K562 (cell line): ENCODE results near the gene FAM90A1. TPM values are rescaled to one million over a fixed set of nuclear protein-coding genes. Genes with fewer than 3 reads are reported as not detected.
"Not testable (repeated sequence)": the region's sequence is repeated elsewhere in the genome, so short reads cannot be mapped to it uniquely, and the experiment has no call there.

Source experiments
- ATAC-seq: fragments of 200-7000 bp; cut with Tn5 transposase; 3 replicates; pipeline ENCODE4 v1.9.1; 2020; ENCODE audit warnings: moderate library complexity
- BruUV-seq: library from RNA; stranded (reverse); fragments of 400-500 nt; replicated peaks from 2 replicates; lab custom pipeline; 2021; lab: Mats Ljungman, UMichigan
- CTCF ChIA-PET: fragments of 300-600 bp; formaldehyde crosslinking; extraction: SDS; loops from one replicate; lab custom pipeline; 2021; ENCODE audit warnings: low intra/inter-chr PET ratio; lab: Yijun Ruan, JAX
- POLR2A ChIA-PET: fragments of 300-600, 350-650 bp; sonication (Branson Sonifier 250); formaldehyde crosslinking; extraction: SDS; loops from one replicate; lab custom pipeline; 2021; ENCODE audit warnings: antibody characterized with exemption, inconsistent platforms; lab: Yijun Ruan, JAX
- DNase-seq, 4 experiments: peaks; one replicate each; pipeline versions ENCODE4 v3.0.0 to v3.0.0-alpha.2; 2011 to 2018; ENCODE audit warnings: low spot score in 3 of 4, mixed read lengths in 3 of 4; ENCODE audit errors: extremely low read depth in 1 of 4
- FAIRE-seq: peaks from 2 replicates; lab custom pipeline; 2011; peaks lifted over from hg19 to GRCh38; lab: Jason Lieb, UNC
- H2AFZ ChIP-seq: 2 replicates; pipeline ENCODE4 v1.6.0; 2011; ENCODE audit warnings: low read depth, low read length, control low read depth, inconsistent platforms
- H3K27ac ChIP-seq: fragments of 200-600 bp; 3 replicates; pipeline ENCODE4 v1.8.0; 2011; ENCODE audit warnings: low read depth, mild to moderate bottlenecking, control low read depth, inconsistent platforms, low read length, moderate library complexity, mixed read lengths; ENCODE audit errors: extremely low read depth
- H3K27me3 ChIP-seq, 2 experiments: fragments of 300-600 bp in 1 of 2; 2 replicates in 1 of 2; 3 replicates in 1 of 2; pipeline versions ENCODE4 v1.6.0 to v1.8.0; 2011; ENCODE audit warnings: inconsistent platforms in 2 of 2, low read length in 2 of 2, mild to moderate bottlenecking in 1 of 2, mixed read lengths in 1 of 2, moderate library complexity in 1 of 2; ENCODE audit not compliant: control insufficient read depth in 2 of 2, insufficient read depth in 2 of 2
- H3K36me3 ChIP-seq: fragments of 300-600 bp; 3 replicates; pipeline ENCODE4 v1.8.0; 2011; ENCODE audit warnings: mild to moderate bottlenecking, low read length, inconsistent platforms; ENCODE audit not compliant: control insufficient read depth, insufficient read depth
- H3K4me1 ChIP-seq, 2 experiments: fragments of 200-600 bp in 1 of 2; replicated peaks in 1 of 2; 2 replicates in 1 of 2; 3 replicates in 1 of 2; pipeline versions ENCODE4 v1.5.1 to v1.8.0; 2011; ENCODE audit warnings: inconsistent platforms in 2 of 2, low read length in 2 of 2, mild to moderate bottlenecking in 1 of 2, mixed read lengths in 1 of 2, moderate library complexity in 1 of 2; ENCODE audit not compliant: control insufficient read depth in 2 of 2, insufficient read depth in 2 of 2
- H3K4me2 ChIP-seq: 2 replicates; pipeline ENCODE4 v1.6.1; 2011; ENCODE audit warnings: low read length, control low read depth, inconsistent platforms, mixed read lengths; ENCODE audit not compliant: insufficient read depth
- H3K4me3 ChIP-seq: fragments of 200-600 bp; sonication (generic), shearing (Covaris generic); 2 replicates; pipeline ENCODE4 v1.5.1; 2016; ENCODE audit warnings: control low read depth, inconsistent platforms
- H3K79me2 ChIP-seq: fragments of 200-600 bp; 3 replicates; pipeline ENCODE4 v1.8.0; 2011; ENCODE audit warnings: low read length, inconsistent platforms; ENCODE audit not compliant: control insufficient read depth, insufficient read depth
- H3K9ac ChIP-seq, 2 experiments: 2 replicates each; pipeline versions ENCODE4 v1.6.0 to v1.6.1; 2011; ENCODE audit warnings: low read depth in 2 of 2, low read length in 2 of 2, control low read depth in 1 of 2, inconsistent platforms in 1 of 2, mild to moderate bottlenecking in 1 of 2, mixed read lengths in 1 of 2; ENCODE audit not compliant: insufficient read depth in 1 of 2
- H3K9me1 ChIP-seq: one replicate; pipeline ENCODE4 v1.6.0; 2011; ENCODE audit warnings: inconsistent platforms, mild to moderate bottlenecking, low read length, moderate library complexity; ENCODE audit not compliant: control insufficient read depth, insufficient read depth
- H3K9me3 ChIP-seq: replicated peaks from 2 replicates; pipeline ENCODE4 v1.5.1; 2011; ENCODE audit warnings: low read depth, low read length, inconsistent platforms; ENCODE audit not compliant: control insufficient read depth, insufficient read depth
- H4K20me1 ChIP-seq: replicated peaks from 2 replicates; pipeline ENCODE4 v1.6.1; 2011; ENCODE audit warnings: low read length, inconsistent platforms, mixed read lengths; ENCODE audit not compliant: control insufficient read depth, insufficient read depth
- CTCF ChIP-seq, 3 experiments: IDR thresholded peaks in 2 of 3; conservative IDR thresholded peaks in 1 of 3; 2 replicates each; pipeline ENCODE4 v1.5.1; 2011 to 2012; ENCODE audit warnings: low read length in 3 of 3, mild to moderate bottlenecking in 3 of 3, control low read depth in 2 of 3, improper control_type of control experiment in 1 of 3, inconsistent platforms in 1 of 3, low read depth in 1 of 3, mixed read lengths in 1 of 3, moderate library complexity in 1 of 3; ENCODE audit not compliant: insufficient read depth in 2 of 3
- KLF16 ChIP-seq: IDR thresholded peaks from 2 replicates; pipeline ENCODE4 v1.6.1; 2016; ENCODE audit warnings: antibody characterized with exemption
- NR2C1 ChIP-seq, 2 experiments: fragments of 450-650 bp; IDR thresholded peaks; 2 replicates each; pipeline ENCODE4 v1.6.1; 2017; ENCODE audit warnings: mild to moderate bottlenecking in 2 of 2, antibody characterized with exemption in 1 of 2, inconsistent platforms in 1 of 2, missing compliant biosample characterization in 1 of 2, missing genetic modification characterization in 1 of 2
- SMC3 ChIP-seq: conservative IDR thresholded peaks from 2 replicates; pipeline ENCODE4 v1.6.1; 2011; ENCODE audit warnings: low read depth, low read length, improper control_type of control experiment; ENCODE audit not compliant: insufficient read depth
- WGBS: fragments of 100-300 bp; shearing (Covaris generic); methylation state at CpG from one replicate; pipeline ENCODE4 v1.1.6; 2016; ENCODE audit warnings: low coverage, mixed read lengths; ENCODE audit not compliant: insufficient coverage; ENCODE audit errors: missing lambda C conversion rate; 5-methylcytosine and 5-hydroxymethylcytosine counted together
- in situ Hi-C: fragments of 300-500 bp; cut with MboI; formaldehyde crosslinking; loops from 4 replicates; pipeline ENCODE4 v1.15.0; 2018; ENCODE audit warnings: inconsistent platforms, mixed read lengths
- intact Hi-C: fragments of 100-400 bp; cut with micrococcal nuclease; formaldehyde crosslinking; loops from 2 replicates; pipeline ENCODE4 v1.14.2; 2022
- polyA plus RNA-seq, 8 experiments: library from polyadenylated mRNA; depleted of rRNA in 4 of 8; stranded (reverse) in 5 of 8; unstranded in 3 of 8; fragments of >200 nt; fragmentation: Nextera tagmentation in 2 of 8; fragmentation: Illumina TruSeq in 1 of 8; extraction: Ambion mirVana in 2 of 8; extraction: Trizol in 1 of 8; gene quantifications; 2 replicates each; pipeline versions ENCODE4 v1.2.1 to v1.2.3, GENCODE V29; 2011 to 2014; ENCODE audit warnings: inconsistent platforms in 1 of 8, missing spikeins in 1 of 8
- total RNA-seq, 7 experiments: library from RNA; depleted of rRNA in 6 of 7; stranded (reverse); fragments of >200 nt in 6 of 7; fragmentation: Illumina TruSeq in 2 of 7; extraction: Trizol in 2 of 7; gene quantifications; 2 replicates each; pipeline versions ENCODE4 v1.2.1 to v1.2.3, GENCODE V29; 2011 to 2021; ENCODE audit warnings: low replicate concordance in 1 of 7
- TF ChIP-seq, protein P1 (sequence below): IDR thresholded peaks from 2 replicates; pipeline ENCODE4 v1.6.1; 2011; ENCODE audit warnings: borderline replicate concordance, low read depth, mild to moderate bottlenecking, moderate library complexity, low read length; ENCODE audit not compliant: insufficient read depth, poor library complexity, severe bottlenecking
- TF ChIP-seq, protein P2 (sequence below): fragments of 450-650 bp; formaldehyde crosslinking; IDR thresholded peaks from 2 replicates; pipeline ENCODE4 v1.4.0; 2020; ENCODE audit warnings: mild to moderate bottlenecking, moderate library complexity

The FAM90A1 gene
- total and polyA plus RNA-seq, 9 of the 15 experiments (the other 6 are each of a cell fraction or from before 2014, with no cell fraction given) = 0.01 to 0.16 (median 0.04) TPM; not detected in 4

DNA sequence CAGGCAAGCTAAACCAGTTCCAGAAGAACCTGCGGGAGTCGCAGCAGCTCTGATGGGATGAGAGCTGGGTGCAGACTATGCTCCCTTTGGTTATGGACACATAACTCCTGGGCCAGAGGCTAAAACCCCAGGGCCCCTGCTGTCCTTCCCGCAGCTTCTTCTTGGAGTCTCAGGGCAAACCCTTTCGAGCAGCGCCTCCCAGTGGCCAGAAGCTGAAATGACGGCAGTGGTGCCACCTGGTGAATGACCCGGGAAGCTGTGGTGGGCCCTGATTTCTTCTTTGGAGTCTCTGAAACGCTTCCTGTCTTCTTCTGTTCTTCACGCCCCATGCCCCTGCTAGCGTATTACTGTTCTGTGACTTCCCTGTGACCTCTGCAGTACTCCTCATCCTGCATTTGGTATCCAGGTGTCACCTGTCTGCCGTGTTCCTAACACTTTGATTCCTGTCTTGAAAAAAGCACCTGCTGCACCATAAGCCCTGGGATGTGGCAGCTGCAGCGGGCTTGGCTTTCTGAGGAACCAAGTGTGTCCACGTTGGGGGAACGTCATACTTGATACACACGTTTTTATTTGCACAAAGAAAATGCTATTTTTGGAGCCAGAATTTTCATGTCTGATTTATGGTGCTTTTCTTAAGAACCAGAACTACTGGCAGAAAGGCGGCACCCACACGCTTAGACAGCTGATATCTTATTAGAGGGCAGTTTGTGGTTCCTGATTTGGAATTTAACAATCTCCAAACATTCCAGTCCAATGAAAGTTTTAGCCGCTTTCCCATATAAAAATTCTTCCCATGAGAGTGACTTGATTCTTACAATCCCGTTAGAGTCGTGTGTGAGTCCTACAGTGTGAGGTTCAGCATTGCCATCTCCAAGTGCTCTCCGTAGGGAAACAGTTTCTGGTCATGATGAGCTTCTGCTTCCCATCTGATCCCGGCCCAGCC, 4.5 kb upstream of the FAM90A1 start:
- H3K79me2 ChIP-seq; in situ Hi-C loops; BruUV-seq; H3K36me3 ChIP-seq; intact Hi-C loops; H4K20me1 ChIP-seq; H3K4me2 ChIP-seq; H3K27ac ChIP-seq; H3K9ac ChIP-seq; H3K27me3 ChIP-seq; H3K9me1 ChIP-seq; POLR2A ChIA-PET; H2AFZ ChIP-seq; ATAC-seq; CTCF ChIA-PET; H3K4me3 ChIP-seq; H3K9me3 ChIP-seq; TF ChIP-seq NR2C1 (IDR thresholded peaks at IDR 0.05): not testable (repeated sequence)
- DNase-seq = peak in 1 of 4 experiments; percentile 49
- H3K4me1 ChIP-seq = peaks cover 1 to 14% of the 10 kb centered on the region in 2 experiments; a peak in 2 of 5 replicates
- WGBS = 32% methylated on average over 22 of the region's 22 CpGs
- peak; percentile 42 for FAIRE-seq
- TF ChIP-seq KLF16 (0 out of 2 replicates have a peak, but pooled peaks have one; percentile 32), NR2C1 (tag; IDR thresholded peaks at IDR 0.05) (peak; percentile 51; the same call in 1 of the 2 replicates), CTCF (IDR thresholded peaks at IDR 0.05 in 2 of 3, conservative IDR thresholded peaks at IDR 0.05 in 1 of 3; ENCODE audit: insufficient read depth in 2 of 3, low read depth in 1 of 3, low read length in 3 of 3) (peak; percentile 71 to 86 (median 84)), SMC3 (peak; percentile 22; the same call in 1 of the 2 replicates)
- TF ChIP-seq, protein P1, sequence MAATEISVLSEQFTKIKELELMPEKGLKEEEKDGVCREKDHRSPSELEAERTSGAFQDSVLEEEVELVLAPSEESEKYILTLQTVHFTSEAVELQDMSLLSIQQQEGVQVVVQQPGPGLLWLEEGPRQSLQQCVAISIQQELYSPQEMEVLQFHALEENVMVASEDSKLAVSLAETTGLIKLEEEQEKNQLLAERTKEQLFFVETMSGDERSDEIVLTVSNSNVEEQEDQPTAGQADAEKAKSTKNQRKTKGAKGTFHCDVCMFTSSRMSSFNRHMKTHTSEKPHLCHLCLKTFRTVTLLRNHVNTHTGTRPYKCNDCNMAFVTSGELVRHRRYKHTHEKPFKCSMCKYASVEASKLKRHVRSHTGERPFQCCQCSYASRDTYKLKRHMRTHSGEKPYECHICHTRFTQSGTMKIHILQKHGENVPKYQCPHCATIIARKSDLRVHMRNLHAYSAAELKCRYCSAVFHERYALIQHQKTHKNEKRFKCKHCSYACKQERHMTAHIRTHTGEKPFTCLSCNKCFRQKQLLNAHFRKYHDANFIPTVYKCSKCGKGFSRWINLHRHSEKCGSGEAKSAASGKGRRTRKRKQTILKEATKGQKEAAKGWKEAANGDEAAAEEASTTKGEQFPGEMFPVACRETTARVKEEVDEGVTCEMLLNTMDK = peak; percentile 24
- TF ChIP-seq, protein P2, sequence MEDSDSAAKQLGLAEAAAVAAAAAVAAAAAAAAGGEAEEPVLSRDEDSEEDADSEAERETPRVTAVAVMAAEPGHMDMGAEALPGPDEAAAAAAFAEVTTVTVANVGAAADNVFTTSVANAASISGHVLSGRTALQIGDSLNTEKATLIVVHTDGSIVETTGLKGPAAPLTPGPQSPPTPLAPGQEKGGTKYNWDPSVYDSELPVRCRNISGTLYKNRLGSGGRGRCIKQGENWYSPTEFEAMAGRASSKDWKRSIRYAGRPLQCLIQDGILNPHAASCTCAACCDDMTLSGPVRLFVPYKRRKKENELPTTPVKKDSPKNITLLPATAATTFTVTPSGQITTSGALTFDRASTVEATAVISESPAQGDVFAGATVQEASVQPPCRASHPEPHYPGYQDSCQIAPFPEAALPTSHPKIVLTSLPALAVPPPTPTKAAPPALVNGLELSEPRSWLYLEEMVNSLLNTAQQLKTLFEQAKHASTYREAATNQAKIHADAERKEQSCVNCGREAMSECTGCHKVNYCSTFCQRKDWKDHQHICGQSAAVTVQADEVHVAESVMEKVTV = peak; percentile 39; the same call in 1 of the 2 replicates
